Parathyroid adenoma (tissue), 2 donors: ENCODE data around the gene SBNO2.

Experiments
- H2AFZ ChIP-seq: fragments of 300-600 bp; sonication (generic); one replicate; pipeline ENCODE4 v1.7.0; 2017; ENCODE audit warnings: antibody characterized with exemption, mild to moderate bottlenecking
- H3K27ac ChIP-seq: fragments of 300-600 bp; sonication (generic); one replicate; pipeline ENCODE4 v1.7.0; 2017
- H3K27me3 ChIP-seq: fragments of 300-600 bp; sonication (generic); one replicate; pipeline ENCODE4 v1.7.0; 2017; ENCODE audit warnings: low read length; ENCODE audit not compliant: control insufficient read depth, insufficient read depth
- H3K36me3 ChIP-seq: fragments of 300-600 bp; sonication (generic); one replicate; pipeline ENCODE4 v1.7.0; 2017; ENCODE audit warnings: low read length; ENCODE audit not compliant: control insufficient read depth, insufficient read depth
- H3K4me1 ChIP-seq: fragments of 300-600 bp; sonication (generic); one replicate; pipeline ENCODE4 v1.7.0; 2017; ENCODE audit warnings: control low read depth
- H3K4me2 ChIP-seq: fragments of 300-600 bp; sonication (generic); one replicate; pipeline ENCODE4 v1.7.0; 2017; ENCODE audit warnings: low read length
- H3K4me3 ChIP-seq: fragments of 300-600 bp; sonication (generic); one replicate; pipeline ENCODE4 v1.7.0; 2017; ENCODE audit warnings: low read depth, low read length
- H3K79me2 ChIP-seq: fragments of 300-600 bp; sonication (generic); one replicate; pipeline ENCODE4 v1.7.0; 2017; ENCODE audit warnings: control low read depth
- H3K9ac ChIP-seq: fragments of 300-600 bp; sonication (generic); one replicate; pipeline ENCODE4 v1.7.0; 2017; ENCODE audit warnings: mild to moderate bottlenecking
- H3K9me3 ChIP-seq: fragments of 300-600 bp; sonication (generic); one replicate; pipeline ENCODE4 v1.7.0; 2017; ENCODE audit warnings: low read length; ENCODE audit not compliant: control insufficient read depth
- TF ChIP-seq, protein P1 (sequence below): fragments of 300-600 bp; sonication (generic); IDR thresholded peaks from one replicate; pipeline ENCODE4 v1.7.0; 2017; ENCODE audit warnings: antibody characterized with exemption, mild to moderate bottlenecking
- donor health status: primary hyperparathyroidism.

Gene SBNO2

DNA sequence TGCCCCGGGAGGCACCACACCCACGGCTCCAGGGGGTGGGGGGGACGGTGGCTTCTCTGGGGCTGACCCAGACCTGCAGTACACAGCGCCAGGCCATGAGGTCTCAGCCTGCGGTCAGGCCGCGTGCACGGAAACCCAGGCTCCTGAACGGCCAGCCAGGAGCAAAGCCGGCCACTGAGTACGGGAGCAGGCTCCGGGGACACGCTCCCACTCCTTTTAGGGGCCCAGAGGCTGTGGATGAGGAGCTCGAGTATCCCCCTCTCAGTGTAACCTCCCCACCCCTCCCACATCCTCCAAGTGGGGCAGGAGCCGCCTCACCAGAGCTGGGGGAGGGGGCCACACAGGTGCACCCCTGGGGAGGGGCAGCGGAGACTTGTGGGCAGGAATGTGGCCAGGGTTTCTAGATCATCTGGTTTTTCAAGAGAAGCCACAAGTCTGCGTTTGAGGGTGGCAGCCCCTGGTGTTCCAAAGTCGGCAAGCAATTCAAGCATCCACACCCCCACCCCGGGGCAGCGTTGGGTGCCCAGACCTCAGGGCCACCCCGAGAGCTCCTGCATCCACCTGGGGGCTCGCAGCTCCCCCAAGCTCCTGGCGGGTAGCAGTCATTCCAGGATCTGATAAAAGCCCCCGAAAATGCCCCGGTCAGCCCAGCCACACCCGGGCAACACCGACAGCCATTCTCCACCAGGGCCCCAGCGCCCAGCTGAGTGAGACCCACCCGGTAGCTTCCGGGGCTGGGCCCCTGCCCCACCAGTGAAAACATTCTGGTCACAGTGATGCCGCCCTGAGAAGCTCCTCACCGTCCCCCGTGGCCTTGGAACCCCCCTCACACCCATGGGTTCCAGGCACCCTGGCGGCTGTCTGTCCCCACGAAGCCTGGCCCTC lies 6.1 kb downstream of the SBNO2 start:
- Histone ChIP-seq H3K79me2 (peaks cover 31% of the 10 kb centered on the region), H3K4me1 (peaks cover 6% of the 10 kb centered on the region), H3K27me3 (no peaks in the 10 kb centered on the region), H3K4me2 (no peak overlapping the region), H3K9ac (no peak overlapping the region), H3K36me3 (no peaks in the 10 kb centered on the region), H3K9me3 (no peaks in the 10 kb centered on the region), H2AFZ (no peak overlapping the region), H3K4me3 (no peak overlapping the region), H3K27ac (no peak overlapping the region)
- TF ChIP-seq, protein P1, sequence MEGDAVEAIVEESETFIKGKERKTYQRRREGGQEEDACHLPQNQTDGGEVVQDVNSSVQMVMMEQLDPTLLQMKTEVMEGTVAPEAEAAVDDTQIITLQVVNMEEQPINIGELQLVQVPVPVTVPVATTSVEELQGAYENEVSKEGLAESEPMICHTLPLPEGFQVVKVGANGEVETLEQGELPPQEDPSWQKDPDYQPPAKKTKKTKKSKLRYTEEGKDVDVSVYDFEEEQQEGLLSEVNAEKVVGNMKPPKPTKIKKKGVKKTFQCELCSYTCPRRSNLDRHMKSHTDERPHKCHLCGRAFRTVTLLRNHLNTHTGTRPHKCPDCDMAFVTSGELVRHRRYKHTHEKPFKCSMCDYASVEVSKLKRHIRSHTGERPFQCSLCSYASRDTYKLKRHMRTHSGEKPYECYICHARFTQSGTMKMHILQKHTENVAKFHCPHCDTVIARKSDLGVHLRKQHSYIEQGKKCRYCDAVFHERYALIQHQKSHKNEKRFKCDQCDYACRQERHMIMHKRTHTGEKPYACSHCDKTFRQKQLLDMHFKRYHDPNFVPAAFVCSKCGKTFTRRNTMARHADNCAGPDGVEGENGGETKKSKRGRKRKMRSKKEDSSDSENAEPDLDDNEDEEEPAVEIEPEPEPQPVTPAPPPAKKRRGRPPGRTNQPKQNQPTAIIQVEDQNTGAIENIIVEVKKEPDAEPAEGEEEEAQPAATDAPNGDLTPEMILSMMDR: no peak

DNA sequence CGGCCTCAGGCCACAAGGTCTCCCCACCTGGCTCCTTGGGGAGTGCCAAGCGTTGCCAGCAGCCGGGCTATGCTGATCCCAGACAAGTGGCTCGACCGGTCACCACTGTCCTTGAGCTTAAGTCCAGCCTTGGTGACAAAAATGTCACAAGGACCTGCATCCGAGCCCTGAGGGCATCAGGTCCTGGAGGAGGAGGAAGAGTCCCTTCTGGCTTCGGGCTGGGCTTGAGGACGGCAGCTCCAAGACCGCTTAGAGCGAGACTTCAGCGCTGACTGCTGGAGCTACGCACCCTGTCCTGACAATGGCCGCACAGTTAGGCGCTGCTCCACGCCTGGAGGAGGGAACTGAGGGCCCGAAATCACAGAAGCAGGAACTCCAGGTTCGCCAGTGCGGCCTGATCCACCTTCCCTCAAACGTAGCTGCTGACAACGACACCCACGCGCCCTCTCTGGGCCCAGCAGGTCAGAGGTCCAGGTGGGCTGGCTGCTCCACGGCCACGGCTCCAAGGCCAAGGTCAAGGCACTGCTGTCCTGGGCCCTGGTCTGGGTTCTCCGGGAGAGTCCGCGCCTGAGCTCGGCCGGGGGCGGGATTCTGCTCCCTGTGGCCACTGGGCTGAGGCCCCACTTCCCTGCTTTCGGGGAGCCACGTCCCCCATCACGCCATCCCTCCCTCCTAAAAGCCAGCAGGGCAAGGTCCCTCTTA lies 7.0 kb downstream of the SBNO2 start:
- H3K36me3 ChIP-seq: no peaks in the 10 kb centered on the region
- no peak overlapping the region for H3K9ac ChIP-seq
- no peaks in the 10 kb centered on the region for H3K4me1 ChIP-seq
- TF ChIP-seq, protein P1: no peak
- H3K4me2 ChIP-seq: no peak overlapping the region
- H3K27ac ChIP-seq: no peak overlapping the region
- H3K27me3 ChIP-seq: no peaks in the 10 kb centered on the region
- H2AFZ ChIP-seq: no peak overlapping the region
- peaks cover 28% of the 10 kb centered on the region for H3K79me2 ChIP-seq
- H3K9me3 ChIP-seq: no peaks in the 10 kb centered on the region
- no peak overlapping the region for H3K4me3 ChIP-seq

DNA sequence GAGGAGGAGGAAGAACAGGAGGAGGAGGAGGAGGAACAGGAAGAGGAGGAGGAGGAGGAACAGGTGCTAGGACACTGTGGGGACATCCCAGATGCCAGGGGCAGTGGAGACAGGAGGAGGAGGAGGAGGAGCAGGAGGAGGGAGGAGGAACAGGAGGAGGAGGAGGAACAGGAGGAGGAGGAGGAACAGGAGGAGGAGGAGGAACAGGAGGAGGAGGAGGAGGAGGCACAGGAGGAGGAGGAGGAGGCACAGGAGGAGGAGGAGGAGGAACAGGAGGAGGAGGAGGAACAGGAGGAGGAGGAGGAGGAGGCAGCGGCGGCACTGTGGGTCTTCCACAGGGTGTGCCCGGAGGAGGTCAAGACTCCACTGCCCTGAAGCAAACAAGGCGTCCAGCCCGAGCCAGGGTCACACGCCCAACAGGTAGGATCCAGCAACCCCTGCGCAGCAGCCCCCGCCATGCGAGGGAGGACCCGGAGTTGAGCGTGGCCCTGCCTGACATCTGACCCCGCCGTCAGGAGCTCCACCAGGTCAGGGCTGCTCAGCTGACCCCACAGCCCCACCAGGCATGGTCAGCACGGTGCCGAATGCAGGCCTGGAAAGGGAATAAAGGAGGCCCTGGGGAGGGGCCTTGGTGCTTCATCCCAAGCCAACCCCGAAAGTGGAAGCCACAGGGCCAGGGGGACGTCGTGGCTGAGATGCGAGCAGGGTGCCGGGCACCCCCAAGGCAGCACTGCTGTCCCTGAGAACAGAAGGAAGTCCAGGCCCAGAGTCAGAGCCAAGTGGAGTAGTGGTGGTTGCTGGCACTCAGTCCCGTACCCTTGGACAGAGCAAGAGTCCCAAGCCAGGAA lies 9.2 kb downstream of the SBNO2 start:
- Histone ChIP-seq H2AFZ (no peak overlapping the region), H3K4me2 (no peak overlapping the region), H3K9me3 (no peaks in the 10 kb centered on the region), H3K79me2 (peaks cover 30% of the 10 kb centered on the region), H3K4me1 (no peaks in the 10 kb centered on the region), H3K9ac (no peak overlapping the region), H3K27ac (no peak overlapping the region), H3K27me3 (no peaks in the 10 kb centered on the region), H3K36me3 (no peaks in the 10 kb centered on the region), H3K4me3 (no peak overlapping the region)
- TF ChIP-seq, protein P1: no peak

DNA sequence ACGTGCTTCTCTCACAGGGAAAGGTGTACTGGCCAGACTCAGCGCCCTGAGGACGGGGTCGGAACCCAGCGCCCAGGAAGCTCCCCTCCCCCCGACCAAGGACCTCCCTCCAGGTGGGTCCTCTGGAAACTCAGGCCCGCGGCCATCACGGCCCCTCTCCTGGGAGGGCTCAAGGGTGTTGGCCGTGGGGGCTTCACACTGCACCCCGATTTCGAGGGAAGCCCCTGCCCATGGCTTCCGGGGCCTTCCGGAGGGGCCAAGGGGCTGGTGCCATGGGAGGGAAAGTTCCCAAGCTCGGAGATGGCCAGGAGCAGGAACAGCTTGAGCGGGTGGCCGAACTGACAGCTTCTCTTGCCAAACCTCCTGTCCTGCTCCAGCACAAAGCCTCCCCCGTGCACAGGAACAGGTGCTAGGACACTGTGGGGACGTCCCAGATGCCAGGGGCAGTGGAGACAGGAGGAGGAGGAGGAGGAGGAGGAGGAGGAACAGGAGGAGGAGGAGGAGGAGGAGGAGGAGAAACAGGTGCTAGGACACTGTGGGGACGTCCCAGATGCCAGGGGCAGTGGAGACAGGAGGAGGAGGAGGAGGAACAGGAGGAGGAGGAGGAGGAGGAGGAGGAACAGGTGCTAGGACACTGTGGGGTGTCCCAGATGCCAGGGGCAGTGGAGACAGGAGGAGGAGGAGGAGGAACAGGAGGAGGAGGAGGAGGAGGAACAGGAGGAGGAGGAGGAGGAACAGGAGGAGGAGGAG lies 10.0 kb downstream of the SBNO2 start:
- Histone ChIP-seq H3K9ac (no peak overlapping the region), H3K4me2 (no peak overlapping the region), H3K4me1 (no peaks in the 10 kb centered on the region), H3K27me3 (no peaks in the 10 kb centered on the region), H3K9me3 (no peaks in the 10 kb centered on the region), H2AFZ (no peak overlapping the region), H3K36me3 (no peaks in the 10 kb centered on the region), H3K4me3 (no peak overlapping the region), H3K27ac (no peak overlapping the region), H3K79me2 (peaks cover 26% of the 10 kb centered on the region)
- TF ChIP-seq, protein P1: no peak
